Measurements from ENCODE around the gene GID8.

GRCh38 chr20:62891111-62891510 is 46.8 kb upstream of the GID8 start:
- no peak for TF ChIP-seq EZH2phosphoT487 (IDR thresholded peaks at IDR 0.05; ENCODE audit: insufficient read depth, low read depth)
- TF ChIP-seq EZH2 (IDR thresholded peaks at IDR 0.05; ENCODE audit: insufficient read depth, poor library complexity, severe bottlenecking) = no peak

Data from GM23248 (cell line).